ENCODE data around the gene GRP. TPM values are rescaled to one million over a fixed set of nuclear protein-coding genes. Genes with fewer than 3 reads are reported as not detected.

GRP gene
- total and polyA plus RNA-seq, 4 donors: not detected

DNA sequence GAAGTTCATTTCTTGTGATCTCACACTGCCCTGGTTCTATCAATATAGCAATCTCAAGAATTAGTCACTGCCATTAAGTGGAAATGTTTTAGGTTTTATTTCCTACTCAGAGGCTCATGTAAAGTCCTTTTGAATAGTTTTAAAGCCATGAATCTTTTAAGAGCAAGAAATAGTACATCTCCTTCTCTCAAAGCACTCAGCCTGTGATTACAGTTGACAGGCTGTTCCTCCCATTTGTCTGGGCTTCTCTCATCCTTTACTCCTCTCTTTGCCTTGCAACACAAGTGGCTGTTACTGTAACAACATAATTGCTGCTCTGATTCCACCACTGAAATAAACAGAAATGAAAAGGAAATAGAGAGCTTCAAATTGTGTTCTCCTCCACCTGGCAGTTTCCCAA lies 18.4 kb downstream of the GRP start:
- Histone ChIP-seq H3K27ac (ENCODE audit: low read depth in 1 of 2, low read length in 2 of 2) (no peak overlapping the region), H3K9me3 (ENCODE audit: control insufficient read depth in 4 of 4, low read length in 3 of 4) (no peaks in the 10 kb centered on the region), H3K9ac (ENCODE audit: low read depth in 1 of 2, low read length in 2 of 2) (no peak overlapping the region), H3K27me3 (ENCODE audit: control insufficient read depth in 4 of 4, insufficient read depth in 4 of 4, low read length in 3 of 4) (no peaks in the 10 kb centered on the region), H3K4me3 (ENCODE audit: low read depth in 1 of 3, low read length in 3 of 3) (no peak overlapping the region), H3K4me1 (ENCODE audit: control insufficient read depth in 4 of 4, insufficient read depth in 4 of 4, low read length in 3 of 4) (no peaks in the 10 kb centered on the region), H3K36me3 (ENCODE audit: control insufficient read depth in 4 of 4, insufficient read depth in 3 of 4, low read depth in 1 of 4, low read length in 3 of 4) (no peaks in the 10 kb centered on the region)
- DNase-seq (ENCODE audit: low spot score): no peak
- TF ChIP-seq RXRA (IDR thresholded peaks at IDR 0.05): no peak

DNA sequence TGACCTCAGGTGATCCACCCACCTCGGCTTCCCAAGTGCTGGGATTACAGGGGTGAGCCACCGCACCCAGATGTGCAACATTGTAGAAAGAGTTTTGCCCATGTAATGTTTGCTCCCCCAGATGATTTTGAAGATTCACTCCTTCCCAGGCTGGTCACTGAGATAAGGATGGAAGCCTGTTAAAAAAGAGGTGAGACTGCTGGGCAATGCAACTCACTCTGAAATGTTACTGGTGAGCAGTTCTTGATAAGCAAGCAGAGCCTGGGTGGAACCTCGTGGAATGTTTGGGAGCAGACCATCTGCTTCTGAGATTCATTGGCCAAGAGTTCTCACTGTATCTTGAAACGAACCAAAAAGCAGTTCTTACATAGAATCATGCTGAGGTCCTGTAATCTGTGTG lies 19.7 kb downstream of the GRP start:
- H3K9me3 ChIP-seq (ENCODE audit: control insufficient read depth in 4 of 4, low read length in 3 of 4): no peaks in the 10 kb centered on the region
- H3K36me3 ChIP-seq (ENCODE audit: control insufficient read depth in 4 of 4, insufficient read depth in 3 of 4, low read depth in 1 of 4, low read length in 3 of 4): no peaks in the 10 kb centered on the region
- no peaks in the 10 kb centered on the region for H3K27me3 ChIP-seq (ENCODE audit: control insufficient read depth in 4 of 4, insufficient read depth in 4 of 4, low read length in 3 of 4)
- H3K4me1 ChIP-seq (ENCODE audit: control insufficient read depth in 4 of 4, insufficient read depth in 4 of 4, low read length in 3 of 4): no peaks in the 10 kb centered on the region
- H3K4me3 ChIP-seq (ENCODE audit: low read depth in 1 of 3, low read length in 3 of 3): no peak overlapping the region
- no peak overlapping the region for H3K9ac ChIP-seq (ENCODE audit: low read depth in 1 of 2, low read length in 2 of 2)
- WGBS: 64% methylated on average over 4 of the region's 4 CpGs
- H3K27ac ChIP-seq (ENCODE audit: low read depth in 1 of 2, low read length in 2 of 2): no peak overlapping the region
- TF ChIP-seq, protein P1, sequence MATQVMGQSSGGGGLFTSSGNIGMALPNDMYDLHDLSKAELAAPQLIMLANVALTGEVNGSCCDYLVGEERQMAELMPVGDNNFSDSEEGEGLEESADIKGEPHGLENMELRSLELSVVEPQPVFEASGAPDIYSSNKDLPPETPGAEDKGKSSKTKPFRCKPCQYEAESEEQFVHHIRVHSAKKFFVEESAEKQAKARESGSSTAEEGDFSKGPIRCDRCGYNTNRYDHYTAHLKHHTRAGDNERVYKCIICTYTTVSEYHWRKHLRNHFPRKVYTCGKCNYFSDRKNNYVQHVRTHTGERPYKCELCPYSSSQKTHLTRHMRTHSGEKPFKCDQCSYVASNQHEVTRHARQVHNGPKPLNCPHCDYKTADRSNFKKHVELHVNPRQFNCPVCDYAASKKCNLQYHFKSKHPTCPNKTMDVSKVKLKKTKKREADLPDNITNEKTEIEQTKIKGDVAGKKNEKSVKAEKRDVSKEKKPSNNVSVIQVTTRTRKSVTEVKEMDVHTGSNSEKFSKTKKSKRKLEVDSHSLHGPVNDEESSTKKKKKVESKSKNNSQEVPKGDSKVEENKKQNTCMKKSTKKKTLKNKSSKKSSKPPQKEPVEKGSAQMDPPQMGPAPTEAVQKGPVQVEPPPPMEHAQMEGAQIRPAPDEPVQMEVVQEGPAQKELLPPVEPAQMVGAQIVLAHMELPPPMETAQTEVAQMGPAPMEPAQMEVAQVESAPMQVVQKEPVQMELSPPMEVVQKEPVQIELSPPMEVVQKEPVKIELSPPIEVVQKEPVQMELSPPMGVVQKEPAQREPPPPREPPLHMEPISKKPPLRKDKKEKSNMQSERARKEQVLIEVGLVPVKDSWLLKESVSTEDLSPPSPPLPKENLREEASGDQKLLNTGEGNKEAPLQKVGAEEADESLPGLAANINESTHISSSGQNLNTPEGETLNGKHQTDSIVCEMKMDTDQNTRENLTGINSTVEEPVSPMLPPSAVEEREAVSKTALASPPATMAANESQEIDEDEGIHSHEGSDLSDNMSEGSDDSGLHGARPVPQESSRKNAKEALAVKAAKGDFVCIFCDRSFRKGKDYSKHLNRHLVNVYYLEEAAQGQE (IDR thresholded peaks at IDR 0.05): no peak
- TF ChIP-seq, protein P2, sequence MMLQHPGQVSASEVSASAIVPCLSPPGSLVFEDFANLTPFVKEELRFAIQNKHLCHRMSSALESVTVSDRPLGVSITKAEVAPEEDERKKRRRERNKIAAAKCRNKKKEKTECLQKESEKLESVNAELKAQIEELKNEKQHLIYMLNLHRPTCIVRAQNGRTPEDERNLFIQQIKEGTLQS (IDR thresholded peaks at IDR 0.05): no peak
- TF ChIP-seq, protein P3, sequence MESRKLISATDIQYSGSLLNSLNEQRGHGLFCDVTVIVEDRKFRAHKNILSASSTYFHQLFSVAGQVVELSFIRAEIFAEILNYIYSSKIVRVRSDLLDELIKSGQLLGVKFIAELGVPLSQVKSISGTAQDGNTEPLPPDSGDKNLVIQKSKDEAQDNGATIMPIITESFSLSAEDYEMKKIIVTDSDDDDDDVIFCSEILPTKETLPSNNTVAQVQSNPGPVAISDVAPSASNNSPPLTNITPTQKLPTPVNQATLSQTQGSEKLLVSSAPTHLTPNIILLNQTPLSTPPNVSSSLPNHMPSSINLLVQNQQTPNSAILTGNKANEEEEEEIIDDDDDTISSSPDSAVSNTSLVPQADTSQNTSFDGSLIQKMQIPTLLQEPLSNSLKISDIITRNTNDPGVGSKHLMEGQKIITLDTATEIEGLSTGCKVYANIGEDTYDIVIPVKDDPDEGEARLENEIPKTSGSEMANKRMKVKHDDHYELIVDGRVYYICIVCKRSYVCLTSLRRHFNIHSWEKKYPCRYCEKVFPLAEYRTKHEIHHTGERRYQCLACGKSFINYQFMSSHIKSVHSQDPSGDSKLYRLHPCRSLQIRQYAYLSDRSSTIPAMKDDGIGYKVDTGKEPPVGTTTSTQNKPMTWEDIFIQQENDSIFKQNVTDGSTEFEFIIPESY (IDR thresholded peaks at IDR 0.05): no peak
- no peak for TF ChIP-seq FOXA1 (IDR thresholded peaks at IDR 0.05)
- no peak for TF ChIP-seq RXRA (IDR thresholded peaks at IDR 0.05)
- no peak for TF ChIP-seq TAF1 (conservative IDR thresholded peaks at IDR 0.05)
- TF ChIP-seq, protein P4, sequence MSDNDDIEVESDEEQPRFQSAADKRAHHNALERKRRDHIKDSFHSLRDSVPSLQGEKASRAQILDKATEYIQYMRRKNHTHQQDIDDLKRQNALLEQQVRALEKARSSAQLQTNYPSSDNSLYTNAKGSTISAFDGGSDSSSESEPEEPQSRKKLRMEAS (IDR thresholded peaks at IDR 0.05): no peak
- TF ChIP-seq FOXA2 (IDR thresholded peaks at IDR 0.05): no peak
- TF ChIP-seq NR2F2 (IDR thresholded peaks at IDR 0.05): no peak
- no peak for DNase-seq (ENCODE audit: low spot score)

DNA sequence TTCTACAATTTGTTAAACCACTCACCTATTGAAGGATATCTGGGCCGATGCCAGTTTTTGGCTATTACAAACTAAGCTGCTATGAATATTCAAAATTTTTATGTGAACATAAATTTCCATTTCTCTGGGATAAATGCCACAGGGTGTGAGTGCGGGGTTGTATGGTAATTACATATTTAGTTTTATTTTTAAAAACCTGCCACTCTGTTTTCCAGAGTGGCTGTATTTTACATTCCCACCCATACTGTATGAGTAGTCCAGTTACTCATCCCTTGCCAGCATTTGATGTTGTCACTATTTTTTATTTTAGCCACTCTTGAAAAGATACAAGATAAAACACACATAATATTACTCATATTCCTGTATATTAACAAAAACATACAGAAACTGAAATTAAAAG lies 22.9 kb downstream of the GRP start:
- Histone ChIP-seq H3K27me3 (ENCODE audit: control insufficient read depth in 4 of 4, insufficient read depth in 4 of 4, low read length in 3 of 4) (peaks cover 0 to 5% (median 1%) of the 10 kb centered on the region in 4 donors), H3K9me3 (ENCODE audit: control insufficient read depth in 4 of 4, low read length in 3 of 4) (no peaks in the 10 kb centered on the region), H3K4me3 (ENCODE audit: low read depth in 1 of 3, low read length in 3 of 3) (no peak overlapping the region), H3K9ac (ENCODE audit: low read depth in 1 of 2, low read length in 2 of 2) (no peak overlapping the region), H3K4me1 (ENCODE audit: control insufficient read depth in 4 of 4, insufficient read depth in 4 of 4, low read length in 3 of 4) (no peaks in the 10 kb centered on the region), H3K36me3 (ENCODE audit: control insufficient read depth in 4 of 4, insufficient read depth in 3 of 4, low read depth in 1 of 4, low read length in 3 of 4) (no peaks in the 10 kb centered on the region), H3K27ac (ENCODE audit: low read depth in 1 of 2, low read length in 2 of 2) (no peak overlapping the region)
- WGBS: 85% methylated on average over 2 of the region's 2 CpGs
- DNase-seq (ENCODE audit: low spot score): no peak
- TF ChIP-seq, protein P1 (IDR thresholded peaks at IDR 0.05): no peak
- TF ChIP-seq, protein P5, sequence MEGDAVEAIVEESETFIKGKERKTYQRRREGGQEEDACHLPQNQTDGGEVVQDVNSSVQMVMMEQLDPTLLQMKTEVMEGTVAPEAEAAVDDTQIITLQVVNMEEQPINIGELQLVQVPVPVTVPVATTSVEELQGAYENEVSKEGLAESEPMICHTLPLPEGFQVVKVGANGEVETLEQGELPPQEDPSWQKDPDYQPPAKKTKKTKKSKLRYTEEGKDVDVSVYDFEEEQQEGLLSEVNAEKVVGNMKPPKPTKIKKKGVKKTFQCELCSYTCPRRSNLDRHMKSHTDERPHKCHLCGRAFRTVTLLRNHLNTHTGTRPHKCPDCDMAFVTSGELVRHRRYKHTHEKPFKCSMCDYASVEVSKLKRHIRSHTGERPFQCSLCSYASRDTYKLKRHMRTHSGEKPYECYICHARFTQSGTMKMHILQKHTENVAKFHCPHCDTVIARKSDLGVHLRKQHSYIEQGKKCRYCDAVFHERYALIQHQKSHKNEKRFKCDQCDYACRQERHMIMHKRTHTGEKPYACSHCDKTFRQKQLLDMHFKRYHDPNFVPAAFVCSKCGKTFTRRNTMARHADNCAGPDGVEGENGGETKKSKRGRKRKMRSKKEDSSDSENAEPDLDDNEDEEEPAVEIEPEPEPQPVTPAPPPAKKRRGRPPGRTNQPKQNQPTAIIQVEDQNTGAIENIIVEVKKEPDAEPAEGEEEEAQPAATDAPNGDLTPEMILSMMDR (IDR thresholded peaks at IDR 0.05; ENCODE audit: low read depth, low read length, missing input control): no peak
- TF ChIP-seq HNF4G (IDR thresholded peaks at IDR 0.05): no peak
- TF ChIP-seq RAD21 (IDR thresholded peaks at IDR 0.05): no peak
- no peak for TF ChIP-seq SP1 (IDR thresholded peaks at IDR 0.05)
